ENCODE results near the gene C9orf78.
A peak's percentile ranks its signal among the peaks of the same experiment; 100 is the strongest.
"Not testable (repeated sequence)": the region's sequence is repeated elsewhere in the genome, so short reads cannot be mapped to it uniquely, and the experiment has no call there.

Gene C9orf78

DNA sequence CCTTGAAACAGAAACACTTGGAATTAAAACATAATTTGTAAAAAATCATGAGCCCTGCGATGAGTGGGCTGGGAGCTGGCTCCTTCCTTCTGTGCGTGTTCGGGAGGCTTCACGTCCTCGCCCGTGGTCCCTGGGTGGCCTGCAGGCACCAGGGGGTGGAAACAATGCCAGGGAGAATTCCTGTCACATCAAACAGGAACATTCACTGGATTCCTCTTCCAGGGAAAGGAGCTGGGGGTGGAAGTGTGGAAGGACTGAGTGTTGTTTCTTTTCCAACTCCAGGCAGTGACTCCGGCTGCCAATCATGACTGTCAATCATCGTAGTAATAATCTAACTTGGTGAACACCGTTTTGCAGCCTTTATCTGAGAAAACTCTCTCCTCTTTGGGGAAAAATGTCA, 21.4 kb downstream of the C9orf78 start:
- FAIRE-seq (no peak), DNase-seq (ENCODE audit: low spot score) (no peak)

DNA sequence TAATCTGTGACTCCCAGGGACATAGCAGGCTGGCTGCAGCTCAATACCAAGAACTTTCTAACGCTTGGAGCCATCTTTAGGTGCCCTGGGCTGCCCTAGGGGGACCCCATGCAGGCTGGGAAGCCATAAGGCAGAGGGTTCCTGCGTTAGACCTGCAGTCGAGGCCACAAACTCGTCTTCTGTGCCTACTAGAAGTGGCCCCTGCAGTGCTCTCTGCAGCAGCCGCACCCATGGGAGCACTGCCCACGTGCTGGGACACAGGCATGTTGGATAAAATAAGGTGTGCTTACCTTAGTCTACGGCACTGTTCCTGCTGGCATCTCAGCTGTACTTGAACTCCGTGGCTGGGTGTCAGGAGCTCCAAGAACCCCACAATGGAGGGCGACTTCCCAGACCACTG, 22.7 kb downstream of the C9orf78 start:
- DNase-seq (ENCODE audit: low spot score) = no peak
- FAIRE-seq = no peak

DNA sequence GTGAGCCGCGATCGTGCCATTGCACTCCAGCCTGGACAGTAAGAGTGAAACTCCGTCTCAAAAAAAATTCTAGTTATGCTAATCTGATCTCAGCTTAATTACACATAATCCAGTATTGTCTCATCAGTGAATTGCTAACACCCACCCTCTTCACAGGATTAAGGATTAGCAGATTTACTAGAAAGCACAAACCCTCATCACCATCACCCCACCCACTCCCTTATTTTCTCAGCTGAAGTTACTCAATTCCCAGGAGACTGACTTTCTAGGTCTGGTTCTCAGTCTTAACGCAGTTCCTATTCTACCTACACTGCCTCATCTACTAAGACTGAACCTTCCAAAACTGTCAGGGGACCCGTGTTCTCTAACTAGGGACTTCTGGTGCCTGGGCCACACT, 23.1 kb downstream of the C9orf78 start:
- DNase-seq (ENCODE audit: low spot score) = no peak
- FAIRE-seq = no peak

DNA sequence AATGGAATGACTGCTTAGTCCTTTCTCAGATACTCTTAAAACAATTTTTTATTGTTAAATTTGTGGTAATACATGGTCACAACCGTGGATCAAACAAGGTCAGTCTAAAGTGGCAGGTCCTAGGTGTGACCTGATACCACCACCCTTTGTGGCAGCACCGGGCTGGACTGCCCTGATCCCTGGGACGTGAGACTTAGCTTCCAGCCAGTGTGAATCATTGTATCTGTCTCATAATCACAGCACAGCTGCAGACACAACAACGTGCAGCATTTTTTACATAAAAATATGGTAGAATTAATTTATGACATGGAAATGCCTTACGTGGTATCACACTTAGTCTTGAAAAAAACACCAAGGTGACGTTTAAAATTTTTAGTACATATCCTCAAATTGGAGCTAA, 24.3 kb downstream of the C9orf78 start:
- DNase-seq (ENCODE audit: low spot score) (no peak), FAIRE-seq (no peak)

DNA sequence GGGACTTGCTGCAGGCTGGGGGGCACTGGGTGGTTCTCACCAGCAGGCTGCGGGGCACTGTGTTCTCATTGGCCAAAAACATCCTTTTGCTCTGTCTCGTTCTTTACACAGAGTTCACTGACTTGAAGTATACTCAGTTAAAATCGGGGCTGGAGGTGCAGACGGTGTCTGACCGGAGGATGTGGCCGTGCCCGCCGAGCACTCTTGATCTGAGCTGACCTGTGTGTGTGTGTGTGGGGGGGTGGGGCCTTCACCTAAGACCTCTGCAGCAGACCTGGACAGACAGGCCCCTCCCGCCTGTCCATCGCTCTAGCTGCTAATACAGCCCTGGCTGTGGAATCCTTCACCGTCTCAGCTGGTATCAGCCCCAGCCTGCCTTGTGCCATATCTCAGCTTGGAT, 25.0 kb downstream of the C9orf78 start:
- FAIRE-seq (no peak), DNase-seq (ENCODE audit: low spot score) (no peak)

DNA sequence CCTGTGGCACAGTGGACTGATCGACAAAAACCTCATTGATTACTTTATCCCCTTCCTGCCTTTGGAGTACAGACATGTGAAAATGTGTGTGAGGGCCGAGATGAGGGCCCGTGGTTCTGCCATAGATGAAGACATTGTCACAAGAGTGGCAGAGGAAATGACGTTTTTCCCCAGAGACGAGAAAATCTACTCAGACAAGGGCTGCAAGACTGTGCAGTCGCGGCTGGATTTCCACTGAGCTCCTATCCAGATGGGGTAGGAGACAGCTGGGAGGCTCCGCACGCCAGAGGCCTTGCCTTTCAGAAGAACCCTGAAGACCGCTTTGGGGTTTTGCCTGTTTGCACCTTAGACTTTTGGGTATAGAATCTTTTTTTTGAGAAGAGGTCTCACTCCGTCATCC, 25.7 kb downstream of the C9orf78 start:
- FAIRE-seq (no peak), DNase-seq (ENCODE audit: low spot score) (no peak)

DNA sequence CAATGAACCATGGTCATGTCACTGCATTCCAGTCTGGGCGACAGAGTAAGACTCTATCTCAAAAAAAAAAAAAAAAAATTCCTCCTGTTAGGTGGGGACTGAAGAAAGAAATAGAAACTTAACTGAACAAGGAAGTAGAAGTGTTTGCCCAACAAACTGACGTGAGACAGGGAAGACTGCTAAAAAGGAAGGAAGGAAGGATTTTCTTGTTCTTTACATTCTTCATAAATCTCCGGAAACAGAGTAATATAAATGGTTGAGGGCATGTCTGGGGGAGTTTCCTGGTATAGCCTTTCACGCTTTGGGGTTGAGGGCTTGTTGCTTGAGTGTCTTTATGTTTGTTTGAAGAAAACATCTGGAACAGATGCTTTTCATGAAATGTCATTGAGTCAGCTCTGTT, 29.0 kb downstream of the C9orf78 start:
- no peak for DNase-seq (ENCODE audit: low spot score)
- FAIRE-seq = no peak

DNA sequence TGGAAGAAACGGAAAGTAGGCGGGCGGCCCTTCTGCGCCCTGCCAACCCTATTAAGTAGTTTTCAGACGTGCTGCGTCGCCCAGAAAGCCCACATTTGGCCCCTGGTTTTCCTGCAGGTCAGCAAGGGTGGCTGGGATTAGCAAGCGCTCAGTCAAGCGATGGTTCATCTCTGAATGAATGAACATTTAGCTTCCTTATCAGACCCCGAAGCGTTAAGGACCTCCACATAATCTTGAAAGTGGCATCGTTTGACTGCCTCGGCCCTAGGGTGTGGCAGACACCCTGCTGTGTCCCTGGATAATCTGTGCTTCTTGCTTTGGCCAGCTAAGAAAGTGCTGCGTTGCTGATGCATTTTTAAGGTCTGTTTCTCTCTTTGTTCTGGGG, 31.4 kb downstream of the C9orf78 start:
- DNase-seq (ENCODE audit: low spot score) (no peak), FAIRE-seq (no peak)

DNA sequence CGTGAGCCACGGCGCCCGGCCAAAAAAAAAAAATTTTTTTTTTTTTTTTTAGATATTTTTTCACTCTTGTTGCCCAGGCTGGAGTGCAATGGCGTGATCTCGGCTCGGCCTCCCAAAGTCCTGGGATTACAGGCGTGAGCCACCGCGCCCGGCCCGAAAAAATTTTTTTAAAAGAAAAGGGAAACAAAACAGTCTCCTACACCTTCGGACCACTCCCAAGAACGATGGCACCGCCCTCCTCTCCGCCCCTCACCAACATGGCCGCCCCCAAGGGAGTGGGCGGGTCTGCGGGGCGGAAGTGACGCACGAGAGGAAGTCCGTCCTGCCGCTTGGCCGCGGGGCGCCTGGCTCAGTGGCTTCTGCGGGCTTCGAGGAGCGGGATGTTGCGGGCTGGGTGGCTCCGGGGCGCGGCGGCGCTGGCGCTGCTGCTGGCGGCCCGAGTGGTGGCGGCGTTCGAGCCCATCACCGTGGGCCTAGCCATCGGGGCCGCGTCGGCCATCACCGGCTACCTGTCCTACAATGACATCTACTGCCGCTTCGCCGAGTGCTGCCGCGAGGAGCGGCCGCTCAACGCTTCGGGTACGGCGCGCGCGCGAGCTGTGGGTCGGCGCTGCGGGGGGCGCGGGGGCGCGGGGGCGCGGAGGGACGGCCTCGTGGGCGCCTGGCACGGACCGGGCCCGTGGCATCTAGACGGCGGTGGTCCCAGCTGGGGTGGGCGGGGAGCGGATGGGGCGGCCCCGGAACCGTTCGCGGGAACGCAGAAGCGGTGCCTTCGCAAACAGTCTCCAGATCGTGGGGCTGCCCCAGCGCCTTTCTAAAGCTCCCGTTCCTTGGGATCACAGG, 32.0 kb downstream of the C9orf78 start, which contains the start of gene TOR1B:
TOR1B (plus strand) TSS at position 352 of the 843 bp plus-strand sequence; CDS start at position 381, 29 bp downstream.
- FAIRE-seq (no peak), DNase-seq (ENCODE audit: low spot score) (peak; percentile 92)

DNA sequence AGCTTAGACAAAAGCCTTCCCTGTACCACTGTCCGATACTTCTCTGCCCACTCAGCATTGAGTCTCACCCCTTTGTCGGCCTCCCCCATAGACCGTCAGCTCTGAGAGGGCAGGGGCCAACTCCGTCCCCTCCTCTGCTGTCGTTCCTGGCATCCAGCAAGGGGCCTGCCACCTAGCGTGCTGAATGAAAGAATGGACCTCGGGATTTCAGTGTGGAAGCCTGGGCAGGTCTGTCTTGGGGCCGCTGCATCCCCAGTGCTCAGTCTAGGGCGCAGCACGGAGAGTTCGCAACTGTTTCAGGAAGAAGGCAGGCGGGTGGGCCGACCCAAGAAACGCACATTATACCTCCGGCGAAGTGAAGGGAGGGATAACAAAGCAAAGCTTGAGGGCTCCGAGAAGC, 33.6 kb downstream of the C9orf78 start:
- no peak for FAIRE-seq
- DNase-seq (ENCODE audit: low spot score) = no peak

DNA sequence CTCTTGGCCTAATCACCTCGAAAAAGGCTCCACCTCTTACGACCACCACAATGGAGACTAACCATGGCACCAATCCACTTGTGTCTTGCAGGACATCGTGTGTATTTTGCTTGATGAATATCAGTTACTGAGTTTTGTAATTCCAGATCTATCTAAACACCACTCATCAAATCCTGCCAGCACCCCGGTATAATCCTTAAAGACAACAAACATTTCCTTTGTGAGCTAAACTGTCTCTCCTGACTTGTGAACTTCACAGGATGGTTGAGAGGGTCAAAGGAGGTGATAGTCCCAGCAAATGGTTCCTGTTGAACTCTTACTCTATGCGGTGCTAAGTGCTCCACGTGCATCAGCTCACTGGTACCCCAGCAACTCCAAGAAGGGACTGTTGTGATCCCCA, 36.1 kb downstream of the C9orf78 start:
- no peak for DNase-seq (ENCODE audit: low spot score)
- no peak for FAIRE-seq

DNA sequence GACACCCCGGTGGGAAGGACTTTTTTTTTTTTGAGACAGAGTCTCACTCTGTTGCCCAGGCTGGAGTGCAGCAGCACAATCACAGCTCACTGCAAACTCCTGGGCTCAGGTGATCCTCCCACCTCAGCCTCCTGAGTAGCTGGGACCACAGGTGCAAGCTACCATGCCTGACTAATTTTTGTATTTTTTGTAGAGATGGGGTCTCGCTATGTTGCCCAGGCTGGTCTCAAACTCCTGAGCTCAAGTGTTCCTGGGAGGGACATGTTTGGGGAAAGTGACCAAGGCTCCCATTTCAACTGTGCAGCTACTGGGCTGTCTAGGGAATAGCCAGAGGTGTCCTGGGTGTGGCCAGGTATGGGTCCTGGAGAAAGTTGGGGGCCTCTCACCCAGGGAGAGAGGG, 39.0 kb downstream of the C9orf78 start:
- DNase-seq (ENCODE audit: low spot score); FAIRE-seq: not testable (repeated sequence)

DNA sequence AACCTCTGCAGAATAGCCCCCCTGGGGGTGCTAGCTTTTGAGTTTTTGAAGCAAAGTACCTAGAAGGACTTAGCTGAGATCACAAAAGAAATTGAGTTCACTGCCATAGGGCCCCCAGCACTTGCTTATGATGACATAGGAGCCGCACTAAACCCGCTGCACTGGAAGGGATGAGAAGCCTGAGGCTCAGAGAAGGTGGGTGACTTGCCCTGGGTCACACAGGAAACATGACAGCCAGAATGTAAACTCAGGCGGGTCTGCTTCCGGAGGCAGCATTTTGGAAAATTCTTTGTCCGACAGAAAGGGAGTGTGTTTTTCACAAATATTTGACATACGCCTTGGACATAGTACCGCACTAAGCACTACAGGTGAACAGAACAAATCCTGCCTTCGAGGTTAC, 40.5 kb downstream of the C9orf78 start:
- FAIRE-seq (no peak), DNase-seq (ENCODE audit: low spot score) (no peak)

DNA sequence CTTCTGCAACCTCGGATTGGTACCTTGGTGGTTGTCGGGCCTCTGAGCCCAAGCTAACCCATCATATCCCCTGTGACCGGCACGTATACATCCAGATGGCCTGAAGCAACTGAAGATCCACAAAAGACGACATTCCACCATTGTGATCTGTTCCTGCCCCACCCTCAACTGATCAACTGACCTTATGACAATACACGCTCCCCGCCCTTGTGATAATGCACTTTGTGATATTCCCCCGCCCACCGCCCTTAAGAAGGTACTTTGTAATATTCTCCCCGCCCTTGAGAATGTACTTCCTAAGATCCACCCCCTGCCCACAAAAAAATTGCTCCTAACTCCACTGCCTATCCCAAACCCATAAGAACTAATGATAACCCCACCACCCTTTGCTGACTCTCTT, 48.6 kb downstream of the C9orf78 start:
- no peak for DNase-seq (ENCODE audit: low spot score)
- no peak for FAIRE-seq

DNA sequence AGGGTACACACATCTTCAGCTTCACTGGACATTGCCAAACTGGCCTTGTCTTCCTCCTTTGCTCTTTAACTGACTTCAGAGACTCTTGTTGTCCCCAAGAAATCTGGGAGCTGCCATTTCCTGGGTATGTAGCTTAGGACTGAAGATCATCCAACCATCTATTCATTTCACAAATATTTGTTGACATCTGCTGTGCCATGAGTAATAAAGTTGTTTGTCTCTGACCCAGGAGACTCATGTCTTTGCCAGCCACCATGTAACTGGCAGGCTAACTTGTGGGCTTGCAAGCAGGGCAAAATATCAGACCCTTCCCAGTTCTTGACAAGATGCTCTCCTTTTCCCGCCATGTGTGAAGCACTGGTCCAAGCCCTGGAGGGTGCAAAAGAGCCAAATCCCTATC, 49.2 kb downstream of the C9orf78 start:
- no peak for DNase-seq (ENCODE audit: low spot score)
- no peak for FAIRE-seq

DNA sequence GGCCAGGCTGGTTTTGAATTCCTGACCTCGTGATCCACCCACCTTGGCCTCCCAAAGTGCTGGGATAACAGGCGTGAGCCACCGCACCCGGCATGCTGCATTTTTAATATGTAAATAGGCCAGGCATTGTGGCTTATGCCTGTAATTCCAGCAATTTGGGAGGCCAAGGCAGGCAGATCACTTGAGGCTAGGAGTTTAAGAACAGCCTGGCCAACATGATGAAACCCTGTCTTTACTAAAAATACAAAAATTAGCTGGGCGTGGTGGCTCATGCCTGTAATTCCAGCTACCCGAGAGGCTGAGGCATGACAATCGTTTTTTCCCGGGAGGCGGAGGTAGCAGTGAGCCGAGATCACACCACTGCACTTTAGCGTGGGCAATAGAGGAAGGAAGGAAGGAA, 50.1 kb downstream of the C9orf78 start:
- not testable (repeated sequence) for DNase-seq (ENCODE audit: low spot score); FAIRE-seq

DNA sequence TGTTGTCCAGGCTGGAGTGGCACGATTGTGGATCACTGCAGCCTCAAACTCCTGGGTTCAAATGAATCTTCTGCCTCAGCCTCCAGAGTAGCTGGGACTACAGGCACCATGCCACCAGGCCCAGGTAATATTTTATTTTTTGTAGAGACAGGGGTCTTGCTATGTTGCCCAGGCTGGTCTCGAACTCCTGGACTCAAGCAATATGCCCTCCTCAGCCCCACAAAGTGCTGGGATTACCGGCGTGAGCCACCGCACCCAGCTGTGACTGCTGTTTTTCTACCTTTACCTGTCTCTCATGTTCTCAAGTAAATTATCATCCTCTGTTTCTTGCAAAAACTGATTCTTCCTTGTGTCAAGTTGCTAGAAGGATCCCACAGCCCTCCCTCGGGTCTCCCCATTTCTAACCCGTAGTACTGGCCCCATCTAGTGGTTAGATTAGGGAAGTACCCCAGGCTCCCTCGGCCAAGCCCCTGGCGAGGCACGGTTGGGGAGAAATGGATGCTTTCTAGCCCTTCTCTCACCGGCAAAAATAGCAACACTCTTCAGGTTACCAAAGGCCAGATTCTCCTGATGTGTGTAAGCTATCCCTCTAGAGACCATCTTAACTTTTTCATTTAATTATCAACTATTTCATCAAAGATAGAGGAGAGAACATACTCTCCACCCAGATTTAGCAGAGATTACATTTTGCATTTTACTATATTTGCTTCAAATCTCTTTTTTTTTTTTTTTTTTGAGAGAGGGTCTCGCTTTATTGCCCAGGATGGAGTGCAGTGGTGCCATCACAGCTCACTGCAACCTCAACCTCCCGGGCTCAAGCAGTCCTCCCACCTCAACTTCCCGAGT, 51.3 kb downstream of the C9orf78 start:
- FAIRE-seq (no peak), DNase-seq (ENCODE audit: low spot score) (peak; percentile 79)

DNA sequence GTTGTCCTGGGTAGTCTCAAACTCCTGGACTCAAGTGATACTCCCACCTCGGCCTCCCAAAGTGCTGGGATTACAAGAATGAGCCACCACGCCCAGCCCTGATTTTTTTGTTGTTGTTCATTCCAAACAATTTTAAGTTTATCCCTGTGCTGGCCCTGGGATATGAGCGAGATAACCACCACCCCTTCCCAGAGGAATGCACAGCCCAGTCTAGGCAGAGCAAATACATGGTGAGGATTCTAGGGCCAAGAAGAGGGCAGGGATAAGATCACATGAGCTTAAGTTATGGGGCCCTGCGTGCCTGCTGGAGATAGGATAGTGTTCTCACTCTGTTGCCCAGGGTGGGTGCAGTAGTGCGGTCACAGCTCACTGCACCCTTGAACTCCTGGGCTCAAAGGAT, 53.1 kb downstream of the C9orf78 start:
- no peak for DNase-seq (ENCODE audit: low spot score)
- FAIRE-seq = no peak

DNA sequence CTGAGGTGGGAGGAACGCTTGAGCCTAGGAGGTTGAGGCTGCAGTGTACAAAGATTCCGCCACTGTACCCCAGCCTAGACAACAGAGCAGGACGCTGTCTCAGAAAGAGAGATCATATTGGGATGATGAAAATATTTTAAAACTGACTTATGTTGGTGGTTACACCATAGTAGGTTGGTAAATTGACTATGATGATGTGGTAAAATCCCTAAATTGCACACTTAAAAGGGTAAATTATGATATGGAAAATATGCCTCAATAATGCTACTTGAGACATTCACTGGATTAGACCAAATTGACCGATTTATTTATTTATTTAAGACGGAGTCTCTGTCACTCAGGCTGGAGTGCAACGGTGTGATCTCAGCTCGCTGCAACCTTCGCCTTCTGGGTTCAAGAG, 53.9 kb downstream of the C9orf78 start:
- DNase-seq (ENCODE audit: low spot score) = no peak
- no peak for FAIRE-seq

DNA sequence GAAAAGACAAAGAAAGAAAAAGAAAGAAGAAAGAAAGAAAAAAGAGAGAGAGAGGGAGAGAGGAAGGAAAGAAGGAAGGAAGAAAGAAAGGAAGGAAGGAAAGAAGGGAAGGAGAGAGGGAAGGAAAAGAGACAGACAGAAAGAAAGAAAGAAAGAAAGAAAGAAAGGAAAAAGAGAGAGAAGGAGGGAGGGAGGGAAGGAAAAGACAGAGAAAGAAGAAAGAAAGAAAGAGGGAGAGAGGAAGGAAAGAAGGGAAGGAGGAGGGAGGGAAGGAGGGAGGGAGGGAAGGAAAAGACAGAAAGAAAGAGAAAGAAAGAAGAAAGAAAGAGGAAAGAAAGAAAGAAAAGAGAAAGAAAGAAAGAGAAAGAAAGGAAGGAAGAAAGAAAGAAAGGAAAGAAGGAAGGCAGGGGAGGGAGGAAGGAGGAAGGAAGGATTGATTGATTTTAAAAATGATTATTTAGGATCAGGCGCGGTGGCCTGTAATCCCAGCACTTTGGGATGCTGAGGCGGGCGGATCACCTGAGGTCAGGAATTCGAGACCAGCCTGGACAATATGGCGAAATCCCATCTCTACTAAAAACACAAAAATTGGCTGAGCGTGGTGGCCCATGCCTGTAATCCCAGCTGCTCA, 55.4 kb downstream of the C9orf78 start:
- FAIRE-seq (no peak), DNase-seq (ENCODE audit: low spot score) (no peak)

DNA sequence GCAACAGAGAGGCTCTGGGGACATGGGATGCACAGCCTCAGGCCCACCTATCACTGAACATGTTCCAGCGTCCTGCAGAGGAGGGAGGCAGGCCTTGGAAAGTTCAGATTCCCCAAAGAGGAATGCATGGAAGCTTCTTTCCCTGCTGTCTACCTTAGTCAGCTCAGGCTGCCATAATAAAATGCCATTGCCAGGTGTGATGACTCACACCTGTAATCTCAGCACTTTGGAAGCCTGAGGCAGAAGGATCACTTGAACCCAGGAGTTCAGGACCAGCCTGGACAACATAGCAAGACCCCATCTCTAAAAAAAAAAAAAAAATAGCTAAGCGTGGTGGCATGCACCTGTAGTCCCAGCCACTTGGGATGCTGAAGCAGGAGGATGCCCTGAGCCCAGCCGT, 56.6 kb downstream of the C9orf78 start:
- FAIRE-seq (no peak), DNase-seq (ENCODE audit: low spot score) (no peak)

DNA sequence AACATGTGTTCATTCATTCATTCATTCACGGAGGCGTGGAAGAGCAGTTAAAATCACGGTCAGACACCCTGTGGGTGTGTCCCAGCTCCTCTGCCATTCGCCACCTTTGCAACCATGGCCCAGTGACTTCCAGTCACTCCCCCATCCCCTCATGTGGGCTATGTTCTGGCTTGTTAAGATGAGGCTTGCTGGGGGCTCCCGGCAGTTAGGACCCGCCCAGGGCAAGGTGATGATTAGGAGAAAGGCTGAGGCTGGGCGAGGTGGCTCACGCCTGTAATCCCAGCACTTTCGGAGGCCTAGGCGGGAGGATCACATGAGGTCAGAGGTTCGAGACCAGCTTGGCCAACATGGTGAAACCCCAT, 57.3 kb downstream of the C9orf78 start:
- no peak for FAIRE-seq

More for the DNA sequence above, 57.3 kb downstream of the C9orf78 start:
- no peak for DNase-seq (ENCODE audit: low spot score)

All from urothelium cell line (cell line).